GM18870 (cell line): ENCODE measurements around the gene RBPMS2.
"Not testable (repeated sequence)": the region's sequence is repeated elsewhere in the genome, so short reads cannot be mapped to it uniquely, and the experiment has no call there.

Experiments used
- ATAC-seq: cut with Tn5 transposase; IDR thresholded peaks from one replicate; pipeline ENCODE4 v1.9.1; 2021; ENCODE audit warnings: moderate library complexity; ENCODE audit not compliant: unreplicated experiment

Gene RBPMS2

GRCh38 chr15:64775551-64776401 lies at the start of gene RBPMS2:
Gene RBPMS2, minus strand, starts transcription at chr15:64775589. Its CDS starts 270 bp downstream, at chr15:64775319.
- ATAC-seq, result no peak

- ATAC-seq, result no peak
Observed at GRCh38 chr15:64824929-64825430, 49.6 kb upstream of the RBPMS2 start.

- ATAC-seq, result no peak
Observed at GRCh38 chr15:64816452-64816851, 41.1 kb upstream of the RBPMS2 start.

- ATAC-seq, result not testable (repeated sequence)
Observed at GRCh38 chr15:64814965-64815364, 39.6 kb upstream of the RBPMS2 start.

GRCh38 chr15:64814283-64814682 lies 38.9 kb upstream of the RBPMS2 start:
- not testable (repeated sequence) for ATAC-seq

GRCh38 chr15:64813075-64813474 lies 37.7 kb upstream of the RBPMS2 start:
- ATAC-seq, result no peak

GRCh38 chr15:64810497-64811326 lies 35.3 kb upstream of the RBPMS2 start:
- no peak for ATAC-seq

GRCh38 chr15:64809649-64810496 lies 34.5 kb upstream of the RBPMS2 start:
- no peak for ATAC-seq

- ATAC-seq, result no peak
Observed at GRCh38 chr15:64808785-64809453, 33.5 kb upstream of the RBPMS2 start.

- no peak for ATAC-seq
Observed at GRCh38 chr15:64807751-64808222, 32.4 kb upstream of the RBPMS2 start.

- ATAC-seq, result no peak
Observed at GRCh38 chr15:64807051-64807749, 31.8 kb upstream of the RBPMS2 start.

GRCh38 chr15:64806509-64806908 lies 31.1 kb upstream of the RBPMS2 start:
- no peak for ATAC-seq

- ATAC-seq, result no peak
Observed at GRCh38 chr15:64804619-64805018, 29.2 kb upstream of the RBPMS2 start.

GRCh38 chr15:64803526-64803925 lies 28.1 kb upstream of the RBPMS2 start:
- no peak for ATAC-seq

- no peak for ATAC-seq
Observed at GRCh38 chr15:64800476-64800875, 25.1 kb upstream of the RBPMS2 start.

GRCh38 chr15:64798905-64799304 lies 23.5 kb upstream of the RBPMS2 start:
- ATAC-seq, result not testable (repeated sequence)

- ATAC-seq, result not testable (repeated sequence)
Observed at GRCh38 chr15:64795921-64796320, 20.5 kb upstream of the RBPMS2 start.

GRCh38 chr15:64795299-64795698 lies 19.9 kb upstream of the RBPMS2 start:
- ATAC-seq, result not testable (repeated sequence)

GRCh38 chr15:64792282-64792681 lies 16.9 kb upstream of the RBPMS2 start:
- no peak for ATAC-seq
